Progenitor cell of endocrine pancreas (in vitro differentiated cells): ENCODE data around the gene COG5. TPM values are rescaled to one million over a fixed set of nuclear protein-coding genes. Genes with fewer than 3 reads are reported as not detected.
"Not testable (repeated sequence)": the region's sequence is repeated elsewhere in the genome, so short reads cannot be mapped to it uniquely, and the experiment has no call there.

Experiments used
- DNase-seq: peaks from one replicate; pipeline ENCODE4 v3.0.0; 2021; ENCODE audit warnings: low spot score; ENCODE audit not compliant: unreplicated experiment
- H3K27ac Mint-ChIP-seq: 2 replicates; pipeline ENCODE4 v1.8.0; 2021; ENCODE audit warnings: mild to moderate bottlenecking, moderate library complexity, mixed read lengths
- H3K27me3 Mint-ChIP-seq: 2 replicates; pipeline ENCODE4 v1.8.0; 2021; ENCODE audit warnings: mixed read lengths
- H3K36me3 Mint-ChIP-seq: 2 replicates; pipeline ENCODE4 v1.8.0; 2022; ENCODE audit warnings: mixed read lengths; ENCODE audit not compliant: insufficient read depth
- H3K4me1 Mint-ChIP-seq: 2 replicates; pipeline ENCODE4 v1.8.0; 2021; ENCODE audit warnings: low read depth, mixed read lengths
- H3K4me3 Mint-ChIP-seq: 2 replicates; pipeline ENCODE4 v1.8.0; 2021; ENCODE audit warnings: low read depth, mild to moderate bottlenecking, moderate library complexity, mixed read lengths
- H3K9me3 Mint-ChIP-seq: 2 replicates; pipeline ENCODE4 v1.8.0; 2021; ENCODE audit warnings: low read depth, mixed read lengths
- CTCF ChIP-seq: fragments of 200-600 bp; sonication (generic); IDR thresholded peaks from one replicate; pipeline ENCODE4 v1.5.0; 2021; ENCODE audit warnings: antibody characterized with exemption, mild to moderate bottlenecking; ENCODE audit not compliant: unreplicated experiment
- total RNA-seq: library from RNA; stranded (reverse); gene quantifications from 2 replicates; pipeline ENCODE4 v1.2.1, GENCODE V29; 2021

COG5 gene
- total RNA-seq, 1 donor from 2014 or later: 49.0 TPM

- no peak for TF ChIP-seq CTCF
- no peaks in the 10 kb centered on the region for H3K27me3 Mint-ChIP-seq
- no peak overlapping the region for H3K27ac Mint-ChIP-seq
- H3K9me3 Mint-ChIP-seq: no peaks in the 10 kb centered on the region
- no peak overlapping the region for H3K4me3 Mint-ChIP-seq
- no peak for DNase-seq
- H3K36me3 Mint-ChIP-seq: peaks cover 12% of the 10 kb centered on the region
- H3K4me1 Mint-ChIP-seq: no peaks in the 10 kb centered on the region
Observed at GRCh38 chr7:107158028-107158427, 405.7 kb downstream of the COG5 start.

GRCh38 chr7:107157091-107157490 lies 406.6 kb downstream of the COG5 start:
- H3K36me3 Mint-ChIP-seq: peaks cover 12% of the 10 kb centered on the region
- H3K27ac Mint-ChIP-seq: no peak overlapping the region
- no peak for DNase-seq
- no peaks in the 10 kb centered on the region for H3K4me1 Mint-ChIP-seq
- H3K4me3 Mint-ChIP-seq: no peak overlapping the region
- H3K9me3 Mint-ChIP-seq: no peaks in the 10 kb centered on the region
- TF ChIP-seq CTCF: no peak
- H3K27me3 Mint-ChIP-seq: no peaks in the 10 kb centered on the region

- H3K4me1 Mint-ChIP-seq, H3K27me3 Mint-ChIP-seq, H3K9me3 Mint-ChIP-seq, H3K27ac Mint-ChIP-seq, DNase-seq, H3K4me3 Mint-ChIP-seq: not testable (repeated sequence)
- peaks cover 12% of the 10 kb centered on the region for H3K36me3 Mint-ChIP-seq
Observed at GRCh38 chr7:107155726-107156125, 408.0 kb downstream of the COG5 start.

GRCh38 chr7:107154826-107155225 lies 408.9 kb downstream of the COG5 start:
- no peak for DNase-seq
- no peak for TF ChIP-seq CTCF
- Mint-ChIP-seq H3K4me3 (no peak overlapping the region), H3K9me3 (no peaks in the 10 kb centered on the region), H3K36me3 (peaks cover 12% of the 10 kb centered on the region), H3K4me1 (no peaks in the 10 kb centered on the region), H3K27me3 (no peaks in the 10 kb centered on the region), H3K27ac (no peak overlapping the region)

GRCh38 chr7:107152011-107152410 lies 411.7 kb downstream of the COG5 start:
- DNase-seq: no peak
- Mint-ChIP-seq H3K4me3 (no peak overlapping the region), H3K36me3 (peaks cover 9% of the 10 kb centered on the region), H3K27ac (no peak overlapping the region), H3K27me3 (no peaks in the 10 kb centered on the region), H3K4me1 (no peaks in the 10 kb centered on the region), H3K9me3 (no peaks in the 10 kb centered on the region)
- TF ChIP-seq CTCF: no peak

Other genes with a start within 250 kb of the COG5 start
- not detected in 2 replicates for gene GPR22, start 93.9 kb downstream of the COG5 start, total RNA-seq
- 11.4 and 16.8 TPM in 2 replicates for gene DUS4L, start 51 bp upstream of the COG5 start, total RNA-seq
- gene BCAP29, start 16.3 kb upstream of the COG5 start, total RNA-seq: 34.9 and 38.5 TPM in 2 replicates
- gene SLC26A4, start 96.9 kb upstream of the COG5 start, total RNA-seq: 0.42 and 0.43 TPM in 2 replicates
- gene CBLL1, start 180.2 kb upstream of the COG5 start, total RNA-seq: 34.0 and 37.7 TPM in 2 replicates
- gene SLC26A3, start 239.3 kb upstream of the COG5 start, total RNA-seq: 2.0 and 2.8 TPM in 2 replicates